HL-60/S4 (cell line): ENCODE data around the gene THBD.

Experiments used
- in situ Hi-C: fragments of 300-500 bp; cut with MboI; formaldehyde crosslinking; loops from 2 replicates; pipeline ENCODE4 v1.14.3; 2022; ENCODE audit warnings: low sequenced_read_pairs

The THBD gene

GRCh38 chr20:23020230-23021018, 29.0 kb downstream of the THBD start:
- in situ Hi-C loops = no loop called here

DNA sequence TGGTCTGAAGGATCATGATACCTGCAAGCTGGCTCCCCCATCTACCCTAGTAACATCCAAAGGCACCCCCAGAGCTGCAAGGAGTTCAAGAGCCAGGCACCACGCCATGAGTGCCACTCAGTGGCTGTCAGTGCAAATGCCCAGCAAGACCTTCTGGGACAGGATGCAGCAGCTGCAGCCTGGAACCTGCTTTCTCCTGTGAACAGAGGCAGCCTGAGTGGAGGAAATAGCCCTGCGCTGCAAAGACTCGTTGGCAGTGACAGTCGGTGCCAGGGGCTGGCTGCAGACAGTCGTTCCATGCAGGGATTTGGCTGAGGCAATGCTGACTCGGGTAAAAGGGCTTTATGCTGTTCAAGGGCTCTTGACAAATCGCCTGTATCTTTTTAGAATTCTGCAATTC, 30.1 kb downstream of the THBD start:
- in situ Hi-C loops = no loop called here

DNA sequence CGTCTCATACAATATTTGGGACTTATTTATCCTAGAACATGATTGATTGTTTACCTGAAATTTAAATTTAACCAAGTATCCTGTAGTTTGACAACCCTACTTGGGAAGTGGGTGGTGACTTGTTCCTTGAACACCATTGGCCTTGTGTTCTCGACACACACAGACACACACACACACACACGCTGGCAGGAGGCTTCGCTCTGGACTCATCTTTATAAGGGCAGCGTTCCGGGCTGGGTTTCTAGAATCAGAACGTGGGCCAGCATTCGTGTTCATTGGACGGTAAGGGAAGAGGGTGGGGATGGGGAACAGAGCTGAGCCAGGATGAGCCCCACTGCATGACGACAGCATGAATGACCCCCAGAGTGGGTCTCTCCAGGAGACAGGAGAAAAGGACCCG, 30.5 kb downstream of the THBD start:
- in situ Hi-C loops = no loop called here

DNA sequence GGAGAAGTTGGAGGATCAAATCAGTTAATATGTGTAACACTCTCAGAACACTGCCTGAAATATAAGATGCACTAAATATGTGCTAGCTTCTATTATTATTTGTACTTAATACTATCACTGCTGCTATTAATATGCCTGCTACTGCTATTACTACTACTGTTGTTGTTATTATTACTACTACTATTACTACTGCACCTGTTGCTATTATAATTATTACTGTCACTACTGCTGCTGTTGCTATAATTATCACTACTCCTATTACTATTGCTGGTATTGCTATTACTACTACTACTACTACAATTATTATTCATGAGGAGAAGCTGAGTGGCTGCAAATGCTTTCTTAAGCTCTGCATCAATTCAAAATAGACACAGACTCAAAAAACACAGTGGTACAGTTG, 31.0 kb downstream of the THBD start:
- in situ Hi-C loops = no loop called here

DNA sequence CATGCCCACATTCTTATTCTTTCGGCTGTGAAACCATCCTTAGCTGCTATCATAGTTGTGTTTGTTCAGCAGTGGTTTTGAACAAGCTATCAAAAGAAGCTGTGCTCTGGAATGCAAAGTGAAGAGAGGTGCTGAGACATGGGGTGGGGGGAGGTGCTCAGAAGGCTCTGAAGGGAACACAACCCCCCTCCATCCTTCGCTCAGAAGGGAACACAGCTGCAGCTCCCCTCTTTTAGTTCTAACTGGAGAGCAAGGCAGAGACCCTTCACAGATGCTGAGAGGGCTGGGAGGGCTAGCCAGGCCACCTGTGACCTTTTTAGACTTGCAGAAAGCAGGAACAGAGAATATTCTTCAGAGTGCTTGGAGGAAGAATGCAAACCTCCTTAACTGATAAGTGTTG, 32.0 kb downstream of the THBD start:
- in situ Hi-C loops = no loop called here

DNA sequence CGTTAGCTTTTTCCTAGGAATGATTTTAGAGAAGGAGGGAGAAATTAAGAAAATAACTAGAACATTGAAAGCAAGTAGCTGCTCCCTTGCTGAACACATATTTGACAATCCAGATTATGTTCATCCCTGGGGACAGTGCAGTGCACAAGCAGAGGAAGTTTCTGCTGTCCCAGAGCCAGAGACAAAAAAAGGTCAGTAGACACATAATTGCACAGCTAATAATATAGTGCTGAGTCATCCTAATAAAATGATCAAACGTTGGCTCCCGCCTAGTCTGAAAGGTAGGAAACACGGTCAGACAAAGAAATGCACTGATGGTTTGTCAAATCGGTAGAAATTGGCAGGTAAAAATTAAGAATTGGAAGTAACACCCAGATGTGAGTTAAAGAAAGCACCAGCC, 36.0 kb downstream of the THBD start:
- in situ Hi-C loops = no loop called here

DNA sequence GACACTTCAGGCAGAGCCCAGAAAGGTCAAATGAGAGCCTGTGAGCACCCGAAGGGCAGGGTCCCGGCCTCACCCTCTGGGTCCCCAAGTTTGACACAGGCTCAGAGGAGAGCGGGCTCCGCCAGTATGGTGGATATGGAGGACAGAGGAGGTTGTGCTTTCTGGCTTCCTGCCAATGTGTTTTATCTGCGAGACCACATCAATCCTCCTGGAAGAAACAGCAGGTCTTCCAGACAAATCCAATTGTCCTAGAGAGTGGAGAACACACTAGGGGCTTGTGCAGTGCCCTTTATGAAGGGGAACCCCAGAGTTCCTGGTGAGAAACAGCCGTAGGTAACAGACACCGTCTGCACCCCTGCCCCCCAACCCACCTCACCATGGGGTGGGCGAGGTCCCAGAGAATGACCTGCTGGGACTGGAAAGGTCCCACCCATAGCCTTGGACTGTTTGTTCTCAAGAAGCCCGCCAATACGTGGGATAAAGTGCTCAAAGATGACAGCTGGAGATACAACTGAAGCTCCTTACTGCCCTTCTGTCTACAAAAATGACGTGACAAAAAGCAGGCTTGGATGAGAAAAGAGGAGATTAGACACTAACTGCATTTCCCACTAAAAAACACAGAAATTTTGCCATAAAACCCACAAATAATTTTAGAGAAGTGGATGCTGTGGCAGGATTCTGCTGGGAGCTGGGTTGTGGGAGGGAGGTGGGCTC, 38.3 kb downstream of the THBD start:
- in situ Hi-C loops = no loop called here

DNA sequence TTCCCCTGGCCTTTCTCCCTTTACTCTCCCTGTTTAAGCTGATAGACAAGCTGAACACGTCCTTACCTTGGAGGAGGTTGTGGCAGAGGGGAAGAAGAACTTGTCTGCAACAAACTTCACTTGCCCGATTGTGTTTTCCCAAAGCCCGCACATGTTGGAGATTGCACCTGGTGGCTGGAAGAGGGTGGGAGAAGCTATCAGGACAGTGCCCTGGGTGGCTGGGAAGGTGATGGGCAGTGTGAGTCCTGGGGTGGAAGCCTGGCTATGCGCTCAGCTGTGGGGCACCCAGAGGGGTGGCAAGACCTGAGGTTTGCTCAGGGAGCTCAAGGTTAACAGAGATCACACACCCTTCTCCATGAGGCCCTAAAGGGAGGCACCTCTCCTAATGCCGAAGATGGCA, 39.4 kb downstream of the THBD start:
- in situ Hi-C loops = no loop called here

GRCh38 chr20:23009636-23010035, 39.8 kb downstream of the THBD start:
- in situ Hi-C loops = no loop called here

DNA sequence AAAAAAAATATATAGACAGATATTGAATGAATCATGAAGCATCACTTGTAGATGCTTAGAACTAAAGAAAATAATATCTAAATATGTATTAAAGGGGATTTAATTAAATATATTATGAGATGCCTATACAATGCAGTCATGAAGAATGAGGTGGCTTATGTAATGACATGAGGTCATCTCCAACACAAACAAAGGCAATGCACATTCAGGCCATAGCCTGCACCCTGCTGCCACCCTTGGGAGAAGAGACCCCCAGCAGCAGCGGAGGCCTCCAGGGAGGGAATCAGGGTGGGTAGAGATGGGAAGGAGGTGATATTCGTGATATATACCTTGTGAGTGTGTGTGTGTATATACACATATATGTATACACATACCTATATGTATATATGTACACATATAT, 40.8 kb downstream of the THBD start:
- in situ Hi-C loops = no loop called here

DNA sequence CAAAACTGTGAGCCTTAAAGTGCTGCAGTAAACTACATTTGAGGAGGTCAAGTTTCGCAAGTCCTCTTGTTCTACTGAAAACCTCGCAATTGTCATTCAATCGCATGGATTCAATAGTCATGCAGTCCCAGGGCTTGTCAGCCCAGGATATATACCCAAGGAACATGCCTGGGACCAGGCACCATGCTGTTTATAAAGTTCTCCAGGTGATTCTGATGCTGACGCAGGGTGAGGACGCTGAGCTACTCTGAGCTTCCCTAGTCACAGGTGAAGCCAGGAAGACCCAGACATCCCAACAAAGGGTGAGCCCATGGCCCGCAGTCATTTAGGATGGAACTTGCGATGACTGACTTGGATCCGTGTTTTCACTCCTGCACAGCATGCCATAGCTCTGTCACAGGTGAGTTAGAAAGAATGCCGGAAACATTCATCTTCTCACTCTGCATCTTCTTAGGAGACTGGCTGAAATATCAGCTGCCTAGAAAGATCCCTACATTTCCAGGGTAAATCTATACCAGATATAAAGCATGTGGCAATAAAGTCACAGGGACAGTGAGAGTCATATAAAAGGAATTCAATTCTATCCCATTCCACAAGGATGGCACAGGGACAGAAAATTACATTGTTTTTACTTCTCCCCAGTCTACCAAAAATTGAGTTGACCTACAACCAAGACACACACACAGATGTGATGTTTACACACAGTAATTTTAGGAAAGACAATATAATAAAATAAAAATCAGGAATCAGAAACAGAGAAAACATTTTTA, 41.4 kb downstream of the THBD start:
- in situ Hi-C loops = no loop called here

GRCh38 chr20:23007462-23007861, 42.0 kb downstream of the THBD start:
- in situ Hi-C loops = no loop called here

- in situ Hi-C loops = no loop called here
These were observed 43.7 kb downstream of the THBD start for GRCh38 chr20:23005776-23006175.

DNA sequence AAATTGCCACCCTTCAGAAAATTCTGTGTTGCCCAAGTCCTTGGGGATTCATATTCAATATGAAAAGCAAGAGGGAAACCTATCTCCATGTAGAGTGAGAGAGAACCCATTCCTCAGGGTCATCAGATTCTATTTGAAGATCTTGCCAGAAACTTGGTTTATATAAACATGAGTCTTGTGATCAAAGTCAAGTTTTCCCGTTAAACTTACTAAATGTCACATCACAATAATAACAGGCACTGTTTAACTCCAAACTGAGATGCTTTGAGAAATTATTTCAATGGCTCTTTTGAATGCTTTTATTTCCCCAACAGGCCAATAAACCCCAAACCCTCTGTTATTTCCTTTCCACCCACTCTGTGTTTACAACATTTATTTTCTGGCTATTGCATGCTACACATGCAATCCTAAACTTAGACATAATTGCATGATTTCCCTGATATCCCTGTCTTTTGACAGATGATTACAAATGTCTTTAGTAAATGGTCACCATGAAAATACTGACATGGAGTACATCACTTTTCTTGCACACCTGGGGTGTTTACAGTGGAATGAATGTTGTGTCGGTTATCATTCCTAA, 45.5 kb downstream of the THBD start:
- in situ Hi-C loops = no loop called here

GRCh38 chr20:23003077-23003635, 46.3 kb downstream of the THBD start:
- in situ Hi-C loops = no loop called here

DNA sequence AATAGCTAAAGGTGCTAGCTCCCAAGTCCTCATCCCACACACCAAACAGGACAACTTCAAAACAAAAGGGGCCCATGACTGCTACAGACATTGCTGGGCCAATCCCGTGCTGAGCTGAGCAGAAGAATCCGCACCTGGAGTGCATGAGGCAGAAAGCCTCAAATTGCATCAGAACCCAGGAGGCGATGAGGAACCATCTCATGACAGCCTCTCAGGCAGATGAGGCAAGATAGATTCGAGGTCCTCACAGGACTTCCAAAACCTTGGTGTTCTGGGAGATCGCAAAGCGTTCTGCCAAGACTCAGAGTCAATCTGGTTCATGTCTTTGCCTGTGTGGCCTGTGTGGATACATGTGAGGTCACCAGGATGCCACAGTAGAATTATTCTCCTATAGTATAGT, 47.2 kb downstream of the THBD start:
- in situ Hi-C loops = no loop called here

GRCh38 chr20:23000232-23000947, 49.1 kb downstream of the THBD start:
- in situ Hi-C loops = no loop called here

GRCh38 chr20:22999756-23000155, 49.7 kb downstream of the THBD start:
- in situ Hi-C loops = no loop called here

- in situ Hi-C loops = no loop called here
These were observed 51.0 kb downstream of the THBD start for GRCh38 chr20:22998476-22998875.

DNA sequence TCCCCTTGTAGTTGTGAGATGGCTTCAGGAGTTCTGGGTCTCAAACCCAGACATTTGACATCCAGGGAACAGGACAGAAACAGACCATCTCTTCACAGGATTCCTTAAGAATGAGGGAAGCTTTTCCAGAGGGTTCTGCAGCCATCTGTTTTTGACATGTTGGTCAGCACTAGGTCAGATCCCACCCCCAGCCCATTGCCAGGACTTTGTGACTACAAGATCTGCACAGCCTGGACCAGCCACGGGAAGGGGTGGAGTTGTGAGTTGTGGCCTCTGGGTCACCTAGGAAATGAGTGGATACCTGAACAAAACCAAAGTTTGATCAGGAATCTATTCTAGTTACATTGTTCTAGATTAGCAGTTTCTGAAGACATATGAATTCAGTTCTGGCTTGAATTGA, 53.5 kb downstream of the THBD start:
- in situ Hi-C loops = no loop called here
